Measurements from ENCODE around the gene CALHM5. TPM values are rescaled to one million over a fixed set of nuclear protein-coding genes. Genes with fewer than 3 reads are reported as not detected.

Gene CALHM5
- total and polyA plus RNA-seq, 9 of the 15 experiments (the other 6 are each of a cell fraction or from before 2014, with no cell fraction given): under 0.01 to 0.05 (median 0.02) TPM; not detected in 2

- peak; percentile 81 for TF ChIP-seq ZBTB40 (IDR thresholded peaks at IDR 0.05)
- TF ChIP-seq ZBTB40 (CRISPR knock-in tag; IDR thresholded peaks at IDR 0.05): no peak
- 0 out of 2 replicates have a peak, but pooled peaks have one; percentile 21 for TF ChIP-seq ETV1 (tag; conservative IDR thresholded peaks at IDR 0.05; ENCODE audit: low read depth)
- 0 out of 2 replicates have a peak, but pooled peaks have one; percentile 32 for TF ChIP-seq ZBTB17 (CRISPR knock-in tag; IDR thresholded peaks at IDR 0.05)
- TF ChIP-seq ZNF263 (CRISPR knock-in tag; IDR thresholded peaks at IDR 0.05; ENCODE audit: borderline replicate concordance): no peak
- no peak for TF ChIP-seq UBTF (IDR thresholded peaks at IDR 0.05; ENCODE audit: borderline replicate concordance in 1 of 2, low read depth in 2 of 2, low read length in 2 of 2)
- TF ChIP-seq MCM7 (IDR thresholded peaks at IDR 0.05): no peak
- no peak for TF ChIP-seq ZBED1 (IDR thresholded peaks at IDR 0.05)
- TF ChIP-seq USF1 (CRISPR knock-in tag; IDR thresholded peaks at IDR 0.05): no peak
- TF ChIP-seq ZBTB9 (CRISPR knock-in tag; IDR thresholded peaks at IDR 0.05): 0 out of 2 replicates have a peak, but pooled peaks have one; percentile 14
- no peak for TF ChIP-seq GABPB2 (CRISPR knock-in tag; conservative IDR thresholded peaks at IDR 0.05)
- TF ChIP-seq CTBP1 (IDR thresholded peaks at IDR 0.05; ENCODE audit: borderline replicate concordance): no peak
- no peak for TF ChIP-seq TCF7L2 (IDR thresholded peaks at IDR 0.05; ENCODE audit: low read depth, low read length)
- TF ChIP-seq ZNF41 (CRISPR knock-in tag; conservative IDR thresholded peaks at IDR 0.05): no peak
- TF ChIP-seq DDX20 (tag; IDR thresholded peaks at IDR 0.05; ENCODE audit: low read depth): no peak
- peak; percentile 35; the same call in 1 of the 2 replicates for TF ChIP-seq C11orf30 (IDR thresholded peaks at IDR 0.05; ENCODE audit: low read depth)
Measured at GRCh38 chr6:116512111-116512559, 696 bp downstream of the CALHM5 start (continued).
